GM12892 (cell line): Measurements from ENCODE around the gene INPP4B.

Experiments used
- DNase-seq: peaks from one replicate; pipeline ENCODE4 v3.0.0; 2011; ENCODE audit not compliant: insufficient read length
- FAIRE-seq: peaks from 2 replicates; lab custom pipeline; 2011; peaks lifted over from hg19 to GRCh38; lab: Jason Lieb, UNC
- POLR2A ChIP-seq: IDR thresholded peaks from 2 replicates; pipeline ENCODE4 v1.6.1; 2011; ENCODE audit warnings: low read depth, low read length, control low read depth
- POLR2AphosphoS5 ChIP-seq: IDR thresholded peaks from 2 replicates; pipeline ENCODE4 v1.6.1; 2011; ENCODE audit warnings: low read depth, low read length, control low read depth
- TAF1 ChIP-seq: IDR thresholded peaks from 2 replicates; pipeline ENCODE4 v1.6.1; 2011; ENCODE audit warnings: low read depth, mild to moderate bottlenecking, control low read depth, low read length, borderline replicate concordance

The INPP4B gene

GRCh38 chr4:142718981-142719380 is 127.1 kb downstream of the INPP4B start:
- no peak for FAIRE-seq
- TF ChIP-seq TAF1 (no peak), POLR2A (no peak), POLR2AphosphoS5 (no peak)
- no peak for DNase-seq

- TF ChIP-seq POLR2AphosphoS5 (no peak), POLR2A (no peak), TAF1 (no peak)
- no peak for FAIRE-seq
- DNase-seq: no peak
Observed at GRCh38 chr4:142715727-142716126, 130.4 kb downstream of the INPP4B start.

- DNase-seq (no peak), FAIRE-seq (no peak)
- TF ChIP-seq POLR2A: no peak
- no peak for TF ChIP-seq TAF1
- no peak for TF ChIP-seq POLR2AphosphoS5
Observed at GRCh38 chr4:142713282-142714030, 132.6 kb downstream of the INPP4B start.

GRCh38 chr4:142708231-142708630 is 137.9 kb downstream of the INPP4B start:
- FAIRE-seq (no peak), DNase-seq (no peak)
- TF ChIP-seq POLR2A (no peak), POLR2AphosphoS5 (no peak), TAF1 (no peak)

GRCh38 chr4:142707401-142707800 is 138.7 kb downstream of the INPP4B start:
- no peak for FAIRE-seq
- DNase-seq: no peak
- TF ChIP-seq POLR2A (no peak), POLR2AphosphoS5 (no peak), TAF1 (no peak)

GRCh38 chr4:142706381-142706780 is 139.7 kb downstream of the INPP4B start:
- no peak for FAIRE-seq
- TF ChIP-seq TAF1: no peak
- no peak for TF ChIP-seq POLR2AphosphoS5
- no peak for TF ChIP-seq POLR2A

GRCh38 chr4:142705820-142706219 is 140.3 kb downstream of the INPP4B start:
- TF ChIP-seq TAF1 (no peak), POLR2A (no peak), POLR2AphosphoS5 (no peak)
- DNase-seq (no peak), FAIRE-seq (no peak)

More at GRCh38 chr4:142706381-142706780, 139.7 kb downstream of the INPP4B start:
- no peak for DNase-seq

- TF ChIP-seq TAF1 (no peak), POLR2AphosphoS5 (no peak), POLR2A (no peak)
- FAIRE-seq (no peak), DNase-seq (no peak)
Observed at GRCh38 chr4:142703694-142704309, 142.3 kb downstream of the INPP4B start.

GRCh38 chr4:142701017-142701416 is 145.1 kb downstream of the INPP4B start:
- DNase-seq: no peak
- TF ChIP-seq TAF1 (no peak), POLR2A (no peak), POLR2AphosphoS5 (no peak)
- FAIRE-seq: no peak

- TF ChIP-seq POLR2AphosphoS5 (no peak), POLR2A (no peak), TAF1 (no peak)
- no peak for FAIRE-seq
- no peak for DNase-seq
Observed at GRCh38 chr4:142700531-142700930, 145.6 kb downstream of the INPP4B start.

- TF ChIP-seq POLR2A (no peak), TAF1 (no peak), POLR2AphosphoS5 (no peak)
- DNase-seq (no peak), FAIRE-seq (no peak)
Observed at GRCh38 chr4:142698552-142698951, 147.5 kb downstream of the INPP4B start.

GRCh38 chr4:142697928-142698327 is 148.2 kb downstream of the INPP4B start:
- FAIRE-seq: no peak
- TF ChIP-seq TAF1: no peak
- TF ChIP-seq POLR2AphosphoS5: no peak
- no peak for TF ChIP-seq POLR2A

More at GRCh38 chr4:142697928-142698327, 148.2 kb downstream of the INPP4B start:
- no peak for DNase-seq
